Vagina (tissue), 2 donors: ENCODE results near the gene SLC44A3. TPM values are rescaled to one million over a fixed set of nuclear protein-coding genes. Genes with fewer than 3 reads are reported as not detected.

Experiments used
- DNase-seq, 2 donors: peaks; one replicate each; pipeline ENCODE4 v3.0.0-alpha.2; 2017; ENCODE audit errors: extremely low spot score in 2 of 2
- H3K27ac ChIP-seq: fragments of 200-600 bp; sonication (generic); one replicate; pipeline ENCODE4 v1.5.1; 2019
- H3K27me3 ChIP-seq: fragments of 200-600 bp; sonication (generic); one replicate; pipeline ENCODE4 v1.5.1; 2019
- H3K36me3 ChIP-seq, 2 donors: fragments of 200-600 bp; sonication (generic); one replicate each; pipeline ENCODE4 v1.5.1; 2017 to 2019
- H3K4me1 ChIP-seq: fragments of 200-600 bp; sonication (generic); one replicate; pipeline ENCODE4 v1.5.1; 2019
- H3K4me3 ChIP-seq, 2 donors: fragments of 200-600 bp; sonication (generic); 1 replicate in 1 of 2; 2 replicates in 1 of 2; pipeline ENCODE4 v1.5.1; 2016 to 2019
- H3K9me3 ChIP-seq: fragments of 200-600 bp; sonication (generic); one replicate; pipeline ENCODE4 v1.5.1; 2019
- POLR2A ChIP-seq, 2 donors: fragments of 450-650 bp; IDR thresholded peaks; one replicate each; pipeline ENCODE4 v1.6.1; 2017; ENCODE audit warnings: antibody characterized with exemption in 2 of 2, mild to moderate bottlenecking in 2 of 2, moderate library complexity in 2 of 2
- POLR2AphosphoS5 ChIP-seq, 2 donors: sonication (generic); formaldehyde crosslinking; IDR thresholded peaks; one replicate each; pipeline ENCODE4 v1.9.0; 2017; ENCODE audit warnings: antibody characterized with exemption in 2 of 2, mild to moderate bottlenecking in 2 of 2, low read depth in 1 of 2; ENCODE audit not compliant: insufficient read depth in 1 of 2
- intact Hi-C: fragments of 100-400 bp; cut with DNase I; formaldehyde crosslinking; loops from one replicate; pipeline ENCODE4 v1.15.1; 2023
- total RNA-seq: library from RNA; depleted of rRNA; stranded (reverse); fragments of >200 nt; gene quantifications from one replicate; pipeline ENCODE4 v1.2.3, GENCODE V29; 2016
- TF ChIP-seq, protein P1 (sequence below), 3 experiments: fragments of 450-650 bp in 2 of 3; fragments of 200-600 bp in 1 of 3; sonication (generic) in 1 of 3; IDR thresholded peaks; one replicate each; pipeline ENCODE4 v1.5.1; 2017 to 2019; ENCODE audit warnings: antibody characterized with exemption in 3 of 3, mild to moderate bottlenecking in 2 of 3, moderate library complexity in 2 of 3

SLC44A3 gene
- total RNA-seq, 1 donor from 2014 or later: 6.6 TPM

DNA sequence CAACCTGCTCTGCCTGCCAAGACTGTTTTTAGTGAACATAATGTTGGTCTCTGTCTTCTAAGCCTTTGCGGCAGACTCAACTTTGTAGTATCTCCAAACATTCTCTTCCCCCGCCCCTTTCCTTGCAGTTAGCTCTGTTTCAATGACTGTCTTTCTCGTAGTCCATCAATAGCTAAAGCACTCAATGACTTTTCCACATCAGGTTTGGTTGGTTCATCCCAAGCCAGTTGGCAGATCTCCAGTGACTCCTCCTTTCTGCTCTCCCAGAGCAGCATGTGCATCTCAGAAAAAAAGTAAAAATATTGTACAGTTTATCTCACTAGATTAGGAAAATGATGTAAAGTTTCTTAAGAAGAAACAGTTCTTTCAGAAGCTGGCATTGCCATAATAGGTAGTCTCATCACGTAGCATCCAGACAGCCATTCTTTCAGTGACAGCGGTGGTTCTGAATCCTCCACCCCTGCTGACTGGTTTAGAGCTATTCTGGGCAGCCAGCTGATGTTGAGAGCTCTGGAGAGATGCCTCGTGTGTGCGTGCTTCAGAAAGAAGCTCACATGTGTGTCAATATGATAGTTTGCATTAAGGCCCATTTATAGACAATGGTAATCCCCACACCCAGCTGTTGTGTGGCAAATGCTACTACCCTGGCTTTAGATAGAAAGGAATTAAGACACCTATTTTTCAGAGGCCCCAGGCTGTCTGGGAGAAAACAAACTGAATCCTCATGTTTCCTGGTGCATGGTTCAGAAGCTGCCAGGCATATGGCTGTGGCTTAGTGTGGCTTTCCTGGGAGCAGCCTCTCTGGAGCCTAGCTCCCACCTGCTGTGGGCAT is 53.6 kb downstream of the SLC44A3 start:
- Histone ChIP-seq H3K36me3 (no peaks in the 10 kb centered on the region), H3K9me3 (no peaks in the 10 kb centered on the region), H3K27ac (peak overlapping the region; percentile 70), H3K27me3 (no peaks in the 10 kb centered on the region), H3K4me3 (no peak overlapping the region), H3K4me1 (peaks cover 46% of the 10 kb centered on the region)
- DNase-seq: no peak
- TF ChIP-seq, protein P1, sequence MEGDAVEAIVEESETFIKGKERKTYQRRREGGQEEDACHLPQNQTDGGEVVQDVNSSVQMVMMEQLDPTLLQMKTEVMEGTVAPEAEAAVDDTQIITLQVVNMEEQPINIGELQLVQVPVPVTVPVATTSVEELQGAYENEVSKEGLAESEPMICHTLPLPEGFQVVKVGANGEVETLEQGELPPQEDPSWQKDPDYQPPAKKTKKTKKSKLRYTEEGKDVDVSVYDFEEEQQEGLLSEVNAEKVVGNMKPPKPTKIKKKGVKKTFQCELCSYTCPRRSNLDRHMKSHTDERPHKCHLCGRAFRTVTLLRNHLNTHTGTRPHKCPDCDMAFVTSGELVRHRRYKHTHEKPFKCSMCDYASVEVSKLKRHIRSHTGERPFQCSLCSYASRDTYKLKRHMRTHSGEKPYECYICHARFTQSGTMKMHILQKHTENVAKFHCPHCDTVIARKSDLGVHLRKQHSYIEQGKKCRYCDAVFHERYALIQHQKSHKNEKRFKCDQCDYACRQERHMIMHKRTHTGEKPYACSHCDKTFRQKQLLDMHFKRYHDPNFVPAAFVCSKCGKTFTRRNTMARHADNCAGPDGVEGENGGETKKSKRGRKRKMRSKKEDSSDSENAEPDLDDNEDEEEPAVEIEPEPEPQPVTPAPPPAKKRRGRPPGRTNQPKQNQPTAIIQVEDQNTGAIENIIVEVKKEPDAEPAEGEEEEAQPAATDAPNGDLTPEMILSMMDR (IDR thresholded peaks at IDR 0.05): no peak
- TF ChIP-seq POLR2A (IDR thresholded peaks at IDR 0.05) (no peak), POLR2AphosphoS5 (IDR thresholded peaks at IDR 0.05; ENCODE audit: insufficient read depth in 1 of 2, low read depth in 1 of 2) (peak in 1 of 2 donors; percentile 59)
- intact Hi-C loops: no loop called here

DNA sequence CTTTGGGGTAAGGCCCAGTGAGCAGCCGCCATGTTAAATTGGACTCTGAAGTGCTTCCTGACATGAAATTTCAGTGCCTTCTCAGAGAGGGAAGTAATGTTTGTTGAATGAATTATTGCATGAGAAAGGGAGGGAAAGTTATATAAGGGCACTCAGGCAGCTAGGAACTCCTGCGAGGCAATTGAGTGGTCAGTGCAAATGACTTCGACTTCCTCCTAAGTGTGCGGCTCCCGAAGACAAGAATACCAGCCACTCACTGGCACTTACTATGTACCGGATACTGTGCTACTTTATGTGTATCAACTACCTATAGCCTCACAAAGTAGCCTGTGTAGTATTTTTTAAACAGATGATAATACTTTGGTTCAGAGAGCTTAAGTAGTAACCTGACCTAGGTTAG is 54.3 kb downstream of the SLC44A3 start:
- DNase-seq: no peak
- Histone ChIP-seq H3K4me3 (no peak overlapping the region), H3K27ac (peak overlapping the region; percentile 70), H3K27me3 (no peaks in the 10 kb centered on the region), H3K9me3 (no peaks in the 10 kb centered on the region), H3K4me1 (peaks cover 46% of the 10 kb centered on the region), H3K36me3 (no peaks in the 10 kb centered on the region)
- no peak for TF ChIP-seq POLR2A (IDR thresholded peaks at IDR 0.05)
- TF ChIP-seq, protein P1 (IDR thresholded peaks at IDR 0.05): no peak
- TF ChIP-seq POLR2AphosphoS5 (IDR thresholded peaks at IDR 0.05; ENCODE audit: insufficient read depth in 1 of 2, low read depth in 1 of 2): no peak
- intact Hi-C loops: no loop called here

GRCh38 chr1:94875794-94876193 is 55.6 kb downstream of the SLC44A3 start:
- no peaks in the 10 kb centered on the region for H3K9me3 ChIP-seq
- H3K36me3 ChIP-seq: no peaks in the 10 kb centered on the region
- H3K27ac ChIP-seq: peak overlapping the region; percentile 55
- no peaks in the 10 kb centered on the region for H3K27me3 ChIP-seq
- intact Hi-C loops: no loop called here
- no peak for DNase-seq
- TF ChIP-seq POLR2A (IDR thresholded peaks at IDR 0.05): no peak
- TF ChIP-seq, protein P1 (IDR thresholded peaks at IDR 0.05): no peak
- peak; percentile 40 to 84 for TF ChIP-seq POLR2AphosphoS5 (IDR thresholded peaks at IDR 0.05; ENCODE audit: insufficient read depth in 1 of 2, low read depth in 1 of 2)
- H3K4me1 ChIP-seq: peaks cover 46% of the 10 kb centered on the region
- no peak overlapping the region for H3K4me3 ChIP-seq

GRCh38 chr1:94876362-94876761 is 56.2 kb downstream of the SLC44A3 start:
- Histone ChIP-seq H3K27ac (peak overlapping the region; percentile 55), H3K4me3 (no peak overlapping the region), H3K9me3 (no peaks in the 10 kb centered on the region), H3K4me1 (peaks cover 46% of the 10 kb centered on the region), H3K36me3 (no peaks in the 10 kb centered on the region), H3K27me3 (no peaks in the 10 kb centered on the region)
- intact Hi-C loops: no loop called here
- no peak for TF ChIP-seq POLR2A (IDR thresholded peaks at IDR 0.05)
- TF ChIP-seq, protein P1 (IDR thresholded peaks at IDR 0.05): no peak
- TF ChIP-seq POLR2AphosphoS5 (IDR thresholded peaks at IDR 0.05; ENCODE audit: insufficient read depth in 1 of 2, low read depth in 1 of 2): no peak
- no peak for DNase-seq

DNA sequence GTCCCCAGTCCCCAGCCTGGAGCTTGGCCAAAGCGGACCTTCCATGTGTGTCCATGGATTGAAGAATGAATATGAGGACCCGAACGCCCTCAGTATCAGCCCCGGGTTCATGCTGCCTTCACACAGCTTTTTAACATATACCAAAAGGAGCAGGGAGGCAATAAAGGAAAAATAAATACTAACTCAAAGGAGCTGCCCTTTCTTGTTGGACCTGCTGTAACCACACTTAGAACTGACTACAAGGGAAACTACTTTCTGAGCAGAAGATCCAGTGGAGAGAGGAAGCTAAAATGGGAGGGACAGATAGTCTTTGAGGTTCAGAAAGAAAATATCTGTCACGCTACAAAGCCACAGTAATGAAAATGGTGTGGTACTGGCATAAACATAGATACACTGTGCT is 58.2 kb downstream of the SLC44A3 start:
- H3K27me3 ChIP-seq: no peaks in the 10 kb centered on the region
- intact Hi-C loops: no loop called here
- no peaks in the 10 kb centered on the region for H3K36me3 ChIP-seq
- peaks cover 37% of the 10 kb centered on the region for H3K4me1 ChIP-seq
- no peak for TF ChIP-seq POLR2AphosphoS5 (IDR thresholded peaks at IDR 0.05; ENCODE audit: insufficient read depth in 1 of 2, low read depth in 1 of 2)
- TF ChIP-seq, protein P1 (IDR thresholded peaks at IDR 0.05): no peak
- no peak for TF ChIP-seq POLR2A (IDR thresholded peaks at IDR 0.05)
- no peak overlapping the region for H3K4me3 ChIP-seq
- H3K27ac ChIP-seq: no peak overlapping the region
- DNase-seq: no peak
- no peaks in the 10 kb centered on the region for H3K9me3 ChIP-seq
